Thoracic aorta (tissue), 2 donors: ENCODE measurements around the gene PPP1R36. TPM values are rescaled to one million over a fixed set of nuclear protein-coding genes. Genes with fewer than 3 reads are reported as not detected.
"Not testable (repeated sequence)": the region's sequence is repeated elsewhere in the genome, so short reads cannot be mapped to it uniquely, and the experiment has no call there.

ENCODE experiments used
- ATAC-seq: fragments of 150-250 bp; one replicate; pipeline ENCODE4 v1.8.0; 2017; ENCODE audit warnings: low read depth; ENCODE audit not compliant: insufficient number of reproducible peaks, low FRiP score
- DNase-seq: peaks from one replicate; pipeline ENCODE4 v3.0.0-alpha.2; 2020; ENCODE audit warnings: low spot score
- H3K27ac ChIP-seq, 2 donors: fragments of 200-600 bp; sonication (generic); 1 replicate in 1 of 2; 2 replicates in 1 of 2; pipeline ENCODE4 v1.5.1; 2016; ENCODE audit warnings: mild to moderate bottlenecking in 2 of 2, moderate library complexity in 2 of 2
- H3K27me3 ChIP-seq: fragments of 200-600 bp; sonication (generic); replicated peaks from 2 replicates; pipeline ENCODE4 v1.6.0; 2016; ENCODE audit warnings: mild to moderate bottlenecking; ENCODE audit not compliant: insufficient read depth
- H3K36me3 ChIP-seq: fragments of 200-600 bp; sonication (generic); one replicate; pipeline ENCODE4 v1.5.1; 2016
- H3K4me1 ChIP-seq, 2 donors: fragments of 200-600 bp; sonication (generic); 1 replicate in 1 of 2; 2 replicates in 1 of 2; pipeline versions ENCODE4 v1.5.1 to v1.6.0; 2016; ENCODE audit warnings: low read depth in 2 of 2, mild to moderate bottlenecking in 1 of 2; ENCODE audit not compliant: control insufficient read depth in 1 of 2
- H3K4me3 ChIP-seq: fragments of 200-600 bp; sonication (generic); 2 replicates; pipeline ENCODE4 v1.5.1; 2016; ENCODE audit warnings: mild to moderate bottlenecking
- H3K9me3 ChIP-seq: fragments of 200-600 bp; sonication (generic); 2 replicates; pipeline ENCODE4 v1.5.1; 2016
- total RNA-seq, 2 donors: library from RNA; depleted of rRNA; stranded (reverse); fragments of >200 nt; gene quantifications; one replicate each; pipeline versions ENCODE4 v1.1.0 to v1.2.3, GENCODE V29; 2016
- TF ChIP-seq, protein P1 (sequence below): fragments of 200-600 bp; sonication (generic); IDR thresholded peaks from one replicate; pipeline ENCODE4 v1.5.1; 2019; ENCODE audit warnings: antibody characterized with exemption

PPP1R36 gene
- total RNA-seq, 2 donors from 2014 or later = not detected

DNA sequence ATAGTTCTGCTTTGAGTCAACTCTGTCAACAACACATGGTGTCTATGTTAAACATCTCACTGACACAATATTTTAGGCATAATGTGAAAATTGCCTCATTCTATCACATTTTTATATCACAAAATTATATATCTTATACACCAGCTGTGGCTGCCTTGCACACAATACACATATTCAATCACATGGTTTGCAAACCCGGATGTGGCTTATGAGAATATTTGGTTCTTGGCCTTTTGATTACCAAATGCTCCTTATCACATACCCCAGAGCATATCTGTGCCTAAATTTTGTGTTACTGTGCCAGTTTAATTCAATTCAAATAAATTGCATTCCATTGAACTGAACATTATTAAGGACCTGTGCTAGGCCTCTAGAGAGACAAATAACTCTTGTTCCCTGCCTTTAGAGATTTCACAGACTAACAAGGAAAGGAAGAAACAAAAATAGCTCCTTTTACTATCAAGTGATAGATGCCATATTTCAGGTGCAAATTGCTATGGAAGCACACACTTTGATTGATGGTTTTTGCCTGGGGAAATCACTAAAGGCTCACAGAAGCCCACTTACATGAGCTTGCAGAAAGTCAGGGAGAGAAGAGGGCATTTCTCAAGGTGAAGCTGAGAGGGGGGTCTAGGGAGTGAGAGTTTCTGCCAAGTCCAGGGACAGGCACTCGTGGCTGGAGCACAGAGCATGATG is 63.4 kb downstream of the PPP1R36 start:
- no peak for ATAC-seq
- TF ChIP-seq, protein P1, sequence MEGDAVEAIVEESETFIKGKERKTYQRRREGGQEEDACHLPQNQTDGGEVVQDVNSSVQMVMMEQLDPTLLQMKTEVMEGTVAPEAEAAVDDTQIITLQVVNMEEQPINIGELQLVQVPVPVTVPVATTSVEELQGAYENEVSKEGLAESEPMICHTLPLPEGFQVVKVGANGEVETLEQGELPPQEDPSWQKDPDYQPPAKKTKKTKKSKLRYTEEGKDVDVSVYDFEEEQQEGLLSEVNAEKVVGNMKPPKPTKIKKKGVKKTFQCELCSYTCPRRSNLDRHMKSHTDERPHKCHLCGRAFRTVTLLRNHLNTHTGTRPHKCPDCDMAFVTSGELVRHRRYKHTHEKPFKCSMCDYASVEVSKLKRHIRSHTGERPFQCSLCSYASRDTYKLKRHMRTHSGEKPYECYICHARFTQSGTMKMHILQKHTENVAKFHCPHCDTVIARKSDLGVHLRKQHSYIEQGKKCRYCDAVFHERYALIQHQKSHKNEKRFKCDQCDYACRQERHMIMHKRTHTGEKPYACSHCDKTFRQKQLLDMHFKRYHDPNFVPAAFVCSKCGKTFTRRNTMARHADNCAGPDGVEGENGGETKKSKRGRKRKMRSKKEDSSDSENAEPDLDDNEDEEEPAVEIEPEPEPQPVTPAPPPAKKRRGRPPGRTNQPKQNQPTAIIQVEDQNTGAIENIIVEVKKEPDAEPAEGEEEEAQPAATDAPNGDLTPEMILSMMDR = no peak
- no peak overlapping the region for H3K27ac ChIP-seq

DNA sequence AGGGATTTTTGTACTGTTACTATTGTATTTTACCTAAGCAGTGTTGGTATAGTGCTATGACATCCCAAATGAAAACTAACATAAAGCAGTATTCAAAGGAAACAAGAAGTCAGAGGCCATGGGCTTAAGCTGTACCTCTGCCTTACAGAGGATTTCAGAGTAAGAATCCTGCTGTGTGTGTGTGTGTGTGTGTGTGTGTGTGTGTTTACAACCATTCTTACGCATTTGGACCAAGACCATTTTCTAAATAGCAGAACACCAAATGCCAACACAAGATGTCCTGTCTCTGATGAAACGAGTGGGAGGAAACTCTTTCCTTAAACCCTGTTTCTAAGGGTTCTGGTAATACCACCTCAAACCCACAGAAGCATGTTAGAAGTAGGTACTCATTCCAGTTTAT is 64.4 kb downstream of the PPP1R36 start:
- ATAC-seq = no peak
- TF ChIP-seq, protein P1 = no peak
- no peaks in the 10 kb centered on the region for H3K36me3 ChIP-seq
- DNase-seq = no peak
- H3K9me3 ChIP-seq = no peaks in the 10 kb centered on the region
- no peak overlapping the region for H3K4me3 ChIP-seq
- H3K27ac ChIP-seq = no peak overlapping the region
- H3K27me3 ChIP-seq = no peaks in the 10 kb centered on the region
- H3K4me1 ChIP-seq = peaks cover 0 to 16% of the 10 kb centered on the region in 2 donors

More for the DNA sequence above, 63.4 kb downstream of the PPP1R36 start:
- Histone ChIP-seq H3K4me3 (no peak overlapping the region), H3K36me3 (no peaks in the 10 kb centered on the region), H3K4me1 (peaks cover 0 to 16% of the 10 kb centered on the region in 2 donors), H3K9me3 (no peaks in the 10 kb centered on the region), H3K27me3 (no peaks in the 10 kb centered on the region)
- no peak for DNase-seq

DNA sequence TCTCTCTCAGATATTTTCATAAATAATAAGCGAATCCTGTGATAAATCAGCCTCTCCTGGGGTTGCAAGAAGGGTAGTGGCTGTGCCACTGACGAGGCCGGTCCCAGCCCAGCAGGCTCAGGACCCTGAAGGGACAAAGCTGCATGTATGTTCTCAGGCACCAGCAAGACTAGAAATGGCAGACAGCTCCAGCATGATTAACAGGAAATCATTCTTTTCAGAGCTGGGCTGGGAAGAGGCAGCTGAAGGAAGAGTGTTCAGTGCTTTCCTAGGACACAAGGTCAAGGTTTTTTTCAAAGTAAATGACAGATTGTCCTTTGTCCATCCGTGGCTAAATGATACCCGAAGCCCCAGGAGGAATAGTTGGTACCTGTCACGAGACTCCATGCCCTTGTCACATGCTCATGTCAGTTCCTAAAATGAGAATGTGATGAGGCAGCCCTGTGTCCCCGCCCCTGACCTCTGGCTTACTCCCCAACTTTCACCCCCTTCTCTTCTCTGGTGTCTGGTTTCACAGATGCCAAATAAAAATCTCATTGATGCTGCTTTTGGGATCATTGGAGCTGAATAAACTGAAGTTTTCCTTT is 65.1 kb downstream of the PPP1R36 start:
- TF ChIP-seq, protein P1 = no peak
- no peak overlapping the region for H3K27ac ChIP-seq
- peaks cover 0 to 16% of the 10 kb centered on the region in 2 donors for H3K4me1 ChIP-seq

DNA sequence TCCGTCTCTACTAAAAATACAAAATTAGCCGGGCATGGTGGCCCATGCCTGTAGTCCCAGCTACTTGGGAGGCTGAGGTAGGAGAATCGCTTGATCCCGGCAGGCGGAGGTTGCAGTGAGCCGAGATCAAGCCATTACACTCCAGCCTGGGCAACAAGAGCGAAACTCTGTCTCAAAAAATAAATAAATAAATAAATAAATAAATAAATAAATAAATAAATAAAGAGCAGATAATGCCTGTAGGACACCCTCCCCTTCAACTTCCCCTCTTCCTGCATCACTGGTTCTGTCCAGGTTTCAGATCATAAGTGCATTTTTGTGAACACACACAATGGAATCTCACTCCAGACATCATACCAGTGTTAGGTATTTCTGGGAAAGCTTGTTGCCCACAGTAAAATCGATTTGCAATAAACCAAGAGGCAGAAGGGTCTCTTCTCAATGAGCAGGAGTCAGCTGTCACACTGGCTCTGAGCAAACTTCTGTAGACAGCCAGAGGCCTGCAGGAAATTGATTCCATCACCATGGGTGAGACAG is 68.2 kb downstream of the PPP1R36 start:
- ATAC-seq, H3K27me3 ChIP-seq: not testable (repeated sequence)

More for the DNA sequence above, 65.1 kb downstream of the PPP1R36 start:
- no peak for ATAC-seq
- Histone ChIP-seq H3K4me3 (no peak overlapping the region), H3K36me3 (no peaks in the 10 kb centered on the region), H3K27me3 (no peaks in the 10 kb centered on the region), H3K9me3 (no peaks in the 10 kb centered on the region)
- no peak for DNase-seq

DNA sequence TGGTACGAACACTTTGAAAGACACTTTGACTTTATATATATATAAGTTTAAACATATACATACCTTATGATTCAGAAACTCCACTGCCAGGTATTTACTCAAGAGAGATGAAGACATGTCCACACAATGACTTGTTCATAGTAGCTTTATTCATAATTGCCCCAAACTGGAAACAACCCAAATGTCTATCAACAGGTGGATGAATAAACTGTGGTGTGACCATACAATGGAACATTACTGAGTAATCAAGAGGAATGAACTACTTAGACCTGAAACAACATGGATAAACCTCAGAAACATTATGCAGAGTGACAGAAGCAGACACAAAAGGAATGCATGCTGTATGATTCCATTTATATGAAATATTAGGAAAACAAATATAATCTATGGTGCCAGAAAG is 71.1 kb downstream of the PPP1R36 start:
- no peak overlapping the region for H3K27ac ChIP-seq
- no peaks in the 10 kb centered on the region for H3K9me3 ChIP-seq
- no peaks in the 10 kb centered on the region for H3K27me3 ChIP-seq
- TF ChIP-seq, protein P1 = no peak
- DNase-seq = no peak
- no peak overlapping the region for H3K4me3 ChIP-seq
- no peaks in the 10 kb centered on the region for H3K4me1 ChIP-seq
- no peak for ATAC-seq
- no peaks in the 10 kb centered on the region for H3K36me3 ChIP-seq

More for the DNA sequence above, 68.2 kb downstream of the PPP1R36 start:
- H3K4me3 ChIP-seq, H3K4me1 ChIP-seq, H3K27ac ChIP-seq, H3K36me3 ChIP-seq, DNase-seq, H3K9me3 ChIP-seq: not testable (repeated sequence)
